ENCODE measurements around the gene NHLRC2. TPM values are rescaled to one million over a fixed set of nuclear protein-coding genes. Genes with fewer than 3 reads are reported as not detected.
"Not testable (repeated sequence)": the region's sequence is repeated elsewhere in the genome, so short reads cannot be mapped to it uniquely, and the experiment has no call there.

Gene NHLRC2
- total RNA-seq, 2 experiments from 2014 or later, result 21.4 to 23.7 TPM

- H3K4me3 Mint-ChIP-seq, result no peak overlapping the region
- peaks cover 14% of the 10 kb centered on the region for H3K27me3 Mint-ChIP-seq
- ChIA-PET CTCF (no interaction called here), POLR2A (no interaction called here)
- DNase-seq, result no peak
- H3K4me1 Mint-ChIP-seq, result no peaks in the 10 kb centered on the region
- no peaks in the 10 kb centered on the region for H3K36me3 Mint-ChIP-seq (ENCODE audit: low read depth)
- no peaks in the 10 kb centered on the region for H3K9me3 Mint-ChIP-seq
- H3K27ac Mint-ChIP-seq, result no peak overlapping the region
Observed at GRCh38 chr10:113939212-113939860, 84.9 kb downstream of the NHLRC2 start.

- no peaks in the 10 kb centered on the region for H3K4me1 Mint-ChIP-seq
- H3K9me3 Mint-ChIP-seq, result no peaks in the 10 kb centered on the region
- ChIA-PET CTCF (interaction anchor here (1.3 kb wide), 1 partner anchor 13 kb away, joined by 4 read pairs; no protein-coding TSS in a partner anchor), POLR2A (no interaction called here)
- no peak overlapping the region for H3K27ac Mint-ChIP-seq
- H3K4me3 Mint-ChIP-seq, result no peak overlapping the region
- H3K27me3 Mint-ChIP-seq, result peaks cover 14% of the 10 kb centered on the region
- H3K36me3 Mint-ChIP-seq (ENCODE audit: low read depth), result no peaks in the 10 kb centered on the region
- DNase-seq, result no peak
Observed at GRCh38 chr10:113941140-113941539, 86.7 kb downstream of the NHLRC2 start.

- H3K36me3 Mint-ChIP-seq (ENCODE audit: low read depth); DNase-seq; H3K4me1 Mint-ChIP-seq; H3K27ac Mint-ChIP-seq; CTCF ChIA-PET; H3K4me3 Mint-ChIP-seq; H3K9me3 Mint-ChIP-seq; POLR2A ChIA-PET; H3K27me3 Mint-ChIP-seq: not testable (repeated sequence)
Observed at GRCh38 chr10:113943196-113943595, 88.7 kb downstream of the NHLRC2 start.

GRCh38 chr10:113945075-113945686 lies 90.7 kb downstream of the NHLRC2 start:
- H3K36me3 Mint-ChIP-seq (ENCODE audit: low read depth), result no peaks in the 10 kb centered on the region
- H3K27ac Mint-ChIP-seq, result no peak overlapping the region
- ChIA-PET POLR2A (no interaction called here), CTCF (interaction anchor here (0.8 to 2.0 kb wide), 3 partner anchors 10 to 18 kb away, joined by 3 to 6 read pairs (median 3); no protein-coding TSS in a partner anchor)
- H3K4me3 Mint-ChIP-seq, result no peak overlapping the region
- no peak for DNase-seq
- peaks cover 5% of the 10 kb centered on the region for H3K27me3 Mint-ChIP-seq
- peaks cover 6% of the 10 kb centered on the region for H3K4me1 Mint-ChIP-seq
- no peaks in the 10 kb centered on the region for H3K9me3 Mint-ChIP-seq

GRCh38 chr10:113945687-113946085 lies 91.2 kb downstream of the NHLRC2 start:
- peaks cover 9% of the 10 kb centered on the region for H3K27me3 Mint-ChIP-seq
- no peak overlapping the region for H3K27ac Mint-ChIP-seq
- DNase-seq, result no peak
- H3K9me3 Mint-ChIP-seq, result no peaks in the 10 kb centered on the region
- ChIA-PET CTCF (interaction anchor here (0.6 to 2.0 kb wide), 3 partner anchors 15 to 787 kb away, joined by 3 to 6 read pairs (median 3); no protein-coding TSS in a partner anchor), POLR2A (no interaction called here)
- H3K4me1 Mint-ChIP-seq, result peaks cover 6% of the 10 kb centered on the region
- no peaks in the 10 kb centered on the region for H3K36me3 Mint-ChIP-seq (ENCODE audit: low read depth)
- no peak overlapping the region for H3K4me3 Mint-ChIP-seq

- no peak for DNase-seq
- POLR2A ChIA-PET, result no interaction called here
- Mint-ChIP-seq H3K27ac (no peak overlapping the region), H3K36me3 (ENCODE audit: low read depth) (no peaks in the 10 kb centered on the region), H3K27me3 (peaks cover 11% of the 10 kb centered on the region), H3K4me1 (peaks cover 6% of the 10 kb centered on the region), H3K4me3 (no peak overlapping the region), H3K9me3 (no peaks in the 10 kb centered on the region)
- CTCF ChIA-PET, result interaction anchor here (0.6 to 1.0 kb wide), 2 partner anchors 15 to 136 kb away, joined by 3 to 5 read pairs; no protein-coding TSS in a partner anchor
Observed at GRCh38 chr10:113947184-113948041, 93.0 kb downstream of the NHLRC2 start.

- Mint-ChIP-seq H3K36me3 (ENCODE audit: low read depth) (no peaks in the 10 kb centered on the region), H3K4me1 (peaks cover 6% of the 10 kb centered on the region), H3K27ac (no peak overlapping the region), H3K4me3 (no peak overlapping the region), H3K27me3 (peaks cover 12% of the 10 kb centered on the region), H3K9me3 (no peaks in the 10 kb centered on the region)
- POLR2A ChIA-PET, result no interaction called here
- CTCF ChIA-PET, result interaction anchor here (0.6 to 1.0 kb wide), 2 partner anchors 15 to 78 kb away, joined by 4 to 5 read pairs; no protein-coding TSS in a partner anchor
- DNase-seq, result no peak
Observed at GRCh38 chr10:113948048-113948447, 93.6 kb downstream of the NHLRC2 start.

GRCh38 chr10:113950268-113950667 lies 95.8 kb downstream of the NHLRC2 start:
- no peaks in the 10 kb centered on the region for H3K36me3 Mint-ChIP-seq (ENCODE audit: low read depth)
- no peak for DNase-seq
- H3K4me1 Mint-ChIP-seq, result peaks cover 11% of the 10 kb centered on the region
- H3K27me3 Mint-ChIP-seq, result peaks cover 12% of the 10 kb centered on the region
- no peak overlapping the region for H3K4me3 Mint-ChIP-seq
- no peak overlapping the region for H3K27ac Mint-ChIP-seq
- CTCF ChIA-PET, result interaction anchor here (0.7 to 1.3 kb wide), 4 partner anchors 11 to 109 kb away, joined by 3 read pairs; no protein-coding TSS in a partner anchor
- peaks cover 4% of the 10 kb centered on the region for H3K9me3 Mint-ChIP-seq
- POLR2A ChIA-PET, result no interaction called here

- Mint-ChIP-seq H3K36me3 (ENCODE audit: low read depth) (no peaks in the 10 kb centered on the region), H3K27ac (no peak overlapping the region), H3K4me1 (peaks cover 5% of the 10 kb centered on the region), H3K27me3 (peaks cover 34% of the 10 kb centered on the region), H3K4me3 (no peak overlapping the region), H3K9me3 (peaks cover 4% of the 10 kb centered on the region)
- ChIA-PET POLR2A (no interaction called here), CTCF (interaction anchor here (0.6 to 1.4 kb wide), 6 partner anchors 10 to 252 kb away, joined by 3 to 5 read pairs (median 4); no protein-coding TSS in a partner anchor)
- no peak for DNase-seq
Observed at GRCh38 chr10:113953505-113954272, 99.2 kb downstream of the NHLRC2 start.

- POLR2A ChIA-PET, result interaction anchor here (0.6 kb wide), 1 partner anchor 82 kb away, joined by 5 read pairs; no protein-coding TSS in a partner anchor
- no peak for DNase-seq
- Mint-ChIP-seq H3K4me1 (peaks cover 11% of the 10 kb centered on the region), H3K27me3 (peaks cover 39% of the 10 kb centered on the region), H3K36me3 (ENCODE audit: low read depth) (no peaks in the 10 kb centered on the region), H3K27ac (no peak overlapping the region), H3K9me3 (peaks cover 4% of the 10 kb centered on the region), H3K4me3 (no peak overlapping the region)
- CTCF ChIA-PET, result interaction anchor here (0.6 to 1.4 kb wide), 6 partner anchors 10 to 251 kb away, joined by 3 to 5 read pairs (median 4); no protein-coding TSS in a partner anchor
Observed at GRCh38 chr10:113954409-113954808, 99.9 kb downstream of the NHLRC2 start.

GRCh38 chr10:113957013-113957412 lies 102.6 kb downstream of the NHLRC2 start:
- H3K9me3 Mint-ChIP-seq, result peaks cover 4% of the 10 kb centered on the region
- no peak for DNase-seq
- ChIA-PET CTCF (no interaction called here), POLR2A (no interaction called here)
- no peaks in the 10 kb centered on the region for H3K36me3 Mint-ChIP-seq (ENCODE audit: low read depth)
- peaks cover 35% of the 10 kb centered on the region for H3K4me1 Mint-ChIP-seq
- no peak overlapping the region for H3K27ac Mint-ChIP-seq
- H3K27me3 Mint-ChIP-seq, result peaks cover 32% of the 10 kb centered on the region
- H3K4me3 Mint-ChIP-seq, result no peak overlapping the region

Data from activated CD4-positive, alpha-beta T cell treated with anti-CD3 and anti-CD28 coated beads, Interleukin-2, amount 10 ng/mL, durations not matched to agents 7 days and 5 days (primary cell).